ENCODE data around the gene MMP25.

DNA sequence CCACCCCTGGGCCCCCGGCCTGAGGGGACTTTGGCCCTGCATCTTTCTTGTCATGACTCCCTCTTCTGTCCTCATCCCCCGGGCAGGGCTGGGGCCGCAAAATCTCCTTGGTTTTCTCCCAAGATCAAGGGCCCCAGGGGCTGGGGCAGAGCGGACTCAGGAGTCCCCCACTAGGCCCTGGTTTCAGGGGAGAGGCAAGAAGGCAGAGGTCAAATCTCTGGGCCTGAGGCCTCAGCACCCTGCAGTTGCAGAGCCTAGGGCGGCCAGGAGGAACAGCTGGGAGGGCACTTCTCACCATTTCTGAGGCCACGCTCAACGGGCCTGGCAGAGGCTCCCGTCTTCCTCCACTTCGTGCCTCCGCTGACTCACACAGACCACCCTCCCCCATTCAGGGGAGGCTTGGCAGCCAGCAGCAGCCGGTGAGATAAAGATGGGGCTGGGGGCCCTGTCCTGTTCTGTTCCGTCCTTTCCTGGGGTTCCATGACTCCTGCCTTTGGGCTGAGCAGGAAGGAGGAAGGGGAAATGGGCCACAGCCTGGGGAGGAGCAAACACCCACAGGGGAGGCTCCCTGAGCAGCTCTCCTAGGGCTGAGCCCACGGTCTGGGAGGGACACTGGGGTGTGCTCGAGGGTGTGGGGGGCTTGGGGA, 40.4 kb downstream of the MMP25 start:
- TF ChIP-seq, protein P1, sequence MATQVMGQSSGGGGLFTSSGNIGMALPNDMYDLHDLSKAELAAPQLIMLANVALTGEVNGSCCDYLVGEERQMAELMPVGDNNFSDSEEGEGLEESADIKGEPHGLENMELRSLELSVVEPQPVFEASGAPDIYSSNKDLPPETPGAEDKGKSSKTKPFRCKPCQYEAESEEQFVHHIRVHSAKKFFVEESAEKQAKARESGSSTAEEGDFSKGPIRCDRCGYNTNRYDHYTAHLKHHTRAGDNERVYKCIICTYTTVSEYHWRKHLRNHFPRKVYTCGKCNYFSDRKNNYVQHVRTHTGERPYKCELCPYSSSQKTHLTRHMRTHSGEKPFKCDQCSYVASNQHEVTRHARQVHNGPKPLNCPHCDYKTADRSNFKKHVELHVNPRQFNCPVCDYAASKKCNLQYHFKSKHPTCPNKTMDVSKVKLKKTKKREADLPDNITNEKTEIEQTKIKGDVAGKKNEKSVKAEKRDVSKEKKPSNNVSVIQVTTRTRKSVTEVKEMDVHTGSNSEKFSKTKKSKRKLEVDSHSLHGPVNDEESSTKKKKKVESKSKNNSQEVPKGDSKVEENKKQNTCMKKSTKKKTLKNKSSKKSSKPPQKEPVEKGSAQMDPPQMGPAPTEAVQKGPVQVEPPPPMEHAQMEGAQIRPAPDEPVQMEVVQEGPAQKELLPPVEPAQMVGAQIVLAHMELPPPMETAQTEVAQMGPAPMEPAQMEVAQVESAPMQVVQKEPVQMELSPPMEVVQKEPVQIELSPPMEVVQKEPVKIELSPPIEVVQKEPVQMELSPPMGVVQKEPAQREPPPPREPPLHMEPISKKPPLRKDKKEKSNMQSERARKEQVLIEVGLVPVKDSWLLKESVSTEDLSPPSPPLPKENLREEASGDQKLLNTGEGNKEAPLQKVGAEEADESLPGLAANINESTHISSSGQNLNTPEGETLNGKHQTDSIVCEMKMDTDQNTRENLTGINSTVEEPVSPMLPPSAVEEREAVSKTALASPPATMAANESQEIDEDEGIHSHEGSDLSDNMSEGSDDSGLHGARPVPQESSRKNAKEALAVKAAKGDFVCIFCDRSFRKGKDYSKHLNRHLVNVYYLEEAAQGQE (IDR thresholded peaks at IDR 0.05; ENCODE audit: insufficient read depth in 1 of 2, low read depth in 2 of 2, low read length in 2 of 2), result no peak
- no peak for TF ChIP-seq POLR2AphosphoS5 (IDR thresholded peaks at IDR 0.05; ENCODE audit: low read depth, low read length)
